ENCODE measurements around the gene SLC45A1. TPM values are rescaled to one million over a fixed set of nuclear protein-coding genes. Genes with fewer than 3 reads are reported as not detected.

Gene SLC45A1
- total RNA-seq, 4 donors from 2014 or later: 5.8 to 9.8 (median 6.7) TPM

- Histone ChIP-seq H3K4me1 (peaks cover 0 to 2% (median 0%) of the 10 kb centered on the region in 3 donors), H3K9me3 (no peaks in the 10 kb centered on the region), H3K4me3 (no peak overlapping the region), H3K36me3 (peaks cover 0 to 48% of the 10 kb centered on the region in 2 donors), H3K27ac (no peak overlapping the region), H3K27me3 (no peaks in the 10 kb centered on the region)
- WGBS, 2 donors (ENCODE audit: low coverage in 1 of 2): 80% methylated on average over 3 of the region's 32 CpGs; no CpG with 5 or more reads in 1 of the 2 donors
- TF ChIP-seq, protein P1, sequence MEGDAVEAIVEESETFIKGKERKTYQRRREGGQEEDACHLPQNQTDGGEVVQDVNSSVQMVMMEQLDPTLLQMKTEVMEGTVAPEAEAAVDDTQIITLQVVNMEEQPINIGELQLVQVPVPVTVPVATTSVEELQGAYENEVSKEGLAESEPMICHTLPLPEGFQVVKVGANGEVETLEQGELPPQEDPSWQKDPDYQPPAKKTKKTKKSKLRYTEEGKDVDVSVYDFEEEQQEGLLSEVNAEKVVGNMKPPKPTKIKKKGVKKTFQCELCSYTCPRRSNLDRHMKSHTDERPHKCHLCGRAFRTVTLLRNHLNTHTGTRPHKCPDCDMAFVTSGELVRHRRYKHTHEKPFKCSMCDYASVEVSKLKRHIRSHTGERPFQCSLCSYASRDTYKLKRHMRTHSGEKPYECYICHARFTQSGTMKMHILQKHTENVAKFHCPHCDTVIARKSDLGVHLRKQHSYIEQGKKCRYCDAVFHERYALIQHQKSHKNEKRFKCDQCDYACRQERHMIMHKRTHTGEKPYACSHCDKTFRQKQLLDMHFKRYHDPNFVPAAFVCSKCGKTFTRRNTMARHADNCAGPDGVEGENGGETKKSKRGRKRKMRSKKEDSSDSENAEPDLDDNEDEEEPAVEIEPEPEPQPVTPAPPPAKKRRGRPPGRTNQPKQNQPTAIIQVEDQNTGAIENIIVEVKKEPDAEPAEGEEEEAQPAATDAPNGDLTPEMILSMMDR (IDR thresholded peaks at IDR 0.05): no peak
- TF ChIP-seq POLR2AphosphoS5 (IDR thresholded peaks at IDR 0.05) (no peak), EP300 (IDR thresholded peaks at IDR 0.05) (no peak), POLR2A (IDR thresholded peaks at IDR 0.05) (no peak)
- no peak for ATAC-seq
These were observed 6.4 kb downstream of the SLC45A1 start for GRCh38 chr1:8324176-8324810.

DNA sequence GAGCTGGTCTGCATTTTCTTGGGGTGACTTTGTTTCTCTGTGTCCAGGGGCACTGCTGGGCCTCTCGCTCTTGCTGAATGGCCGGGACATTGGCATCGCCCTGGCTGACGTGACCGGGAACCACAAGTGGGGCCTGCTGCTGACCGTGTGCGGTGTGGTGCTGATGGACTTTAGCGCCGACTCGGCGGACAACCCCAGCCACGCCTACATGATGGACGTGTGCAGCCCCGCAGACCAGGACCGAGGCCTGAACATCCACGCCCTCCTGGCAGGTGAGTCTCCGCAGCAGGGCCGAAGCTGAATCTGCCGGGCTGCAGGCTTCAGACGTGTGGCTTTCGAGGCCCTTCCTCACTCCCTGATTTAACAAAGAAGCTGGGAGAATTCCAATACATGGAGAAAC, 7.9 kb downstream of the SLC45A1 start:
- Histone ChIP-seq H3K9me3 (no peaks in the 10 kb centered on the region), H3K4me1 (no peaks in the 10 kb centered on the region), H3K27me3 (no peaks in the 10 kb centered on the region), H3K36me3 (peaks cover 0 to 59% of the 10 kb centered on the region in 2 donors), H3K4me3 (no peak overlapping the region), H3K27ac (no peak overlapping the region)
- WGBS, 2 donors (ENCODE audit: low coverage in 1 of 2): 100% methylated on average over 2 of the region's 21 CpGs; no CpG with 5 or more reads in 1 of the 2 donors
- no peak for ATAC-seq
- no peak for TF ChIP-seq EP300 (IDR thresholded peaks at IDR 0.05)
- TF ChIP-seq POLR2A (IDR thresholded peaks at IDR 0.05): no peak
- no peak for TF ChIP-seq POLR2AphosphoS5 (IDR thresholded peaks at IDR 0.05)
- TF ChIP-seq, protein P1 (IDR thresholded peaks at IDR 0.05): no peak

DNA sequence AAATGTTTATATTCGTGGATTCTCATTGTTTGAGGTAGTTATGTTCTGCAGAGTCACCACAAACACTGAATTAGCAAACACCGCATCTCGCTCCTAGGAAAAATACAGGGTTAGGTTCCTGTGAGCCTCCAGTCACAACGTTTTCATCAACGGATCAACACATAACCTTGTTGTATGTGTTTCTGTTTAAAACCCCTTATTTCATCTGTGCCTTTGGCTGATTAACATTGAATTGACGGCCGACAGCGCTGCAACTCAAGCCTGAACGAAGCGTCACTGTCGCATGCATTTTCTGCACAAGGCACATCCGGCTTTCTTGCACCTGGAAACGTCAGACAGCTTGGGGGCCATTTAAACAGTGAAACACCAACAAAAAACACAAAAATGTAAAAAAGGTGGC, 8.4 kb downstream of the SLC45A1 start:
- Histone ChIP-seq H3K27me3 (no peaks in the 10 kb centered on the region), H3K4me1 (no peaks in the 10 kb centered on the region), H3K36me3 (peaks cover 0 to 60% of the 10 kb centered on the region in 2 donors), H3K4me3 (no peak overlapping the region), H3K9me3 (no peaks in the 10 kb centered on the region), H3K27ac (no peak overlapping the region)
- ATAC-seq: no peak
- 94% methylated on average over 5 to 8 of the region's 13 CpGs for WGBS, 2 donors (ENCODE audit: low coverage in 1 of 2)
- TF ChIP-seq POLR2A (IDR thresholded peaks at IDR 0.05): no peak
- no peak for TF ChIP-seq POLR2AphosphoS5 (IDR thresholded peaks at IDR 0.05)
- no peak for TF ChIP-seq EP300 (IDR thresholded peaks at IDR 0.05)
- TF ChIP-seq, protein P1 (IDR thresholded peaks at IDR 0.05): no peak

- WGBS, 2 donors (ENCODE audit: low coverage in 1 of 2): 87 to 93% methylated on average over 11 to 12 of the region's 18 CpGs
- H3K27ac ChIP-seq: no peak overlapping the region
These were observed 10.4 kb downstream of the SLC45A1 start for GRCh38 chr1:8328271-8328670.

More at GRCh38 chr1:8328271-8328670, 10.4 kb downstream of the SLC45A1 start:
- no peak for ATAC-seq
- no peak for TF ChIP-seq POLR2AphosphoS5 (IDR thresholded peaks at IDR 0.05)
- TF ChIP-seq, protein P1 (IDR thresholded peaks at IDR 0.05): no peak
- no peak for TF ChIP-seq EP300 (IDR thresholded peaks at IDR 0.05)
- no peak for TF ChIP-seq POLR2A (IDR thresholded peaks at IDR 0.05)
- H3K4me3 ChIP-seq: no peak overlapping the region
- no peaks in the 10 kb centered on the region for H3K4me1 ChIP-seq
- peaks cover 0 to 75% of the 10 kb centered on the region in 2 donors for H3K36me3 ChIP-seq
- no peaks in the 10 kb centered on the region for H3K9me3 ChIP-seq
- no peaks in the 10 kb centered on the region for H3K27me3 ChIP-seq

All from gastroesophageal sphincter (tissue), 4 donors.